Osteoblast (primary cell): ENCODE measurements around the gene RASGRP2. TPM values are rescaled to one million over a fixed set of nuclear protein-coding genes. Genes with fewer than 3 reads are reported as not detected.

Source experiments
- DNase-seq: peaks from one replicate; pipeline ENCODE4 v3.0.0; 2011; ENCODE audit warnings: low spot score, mixed read lengths; ENCODE audit not compliant: insufficient read length; ENCODE audit errors: missing footprints
- H2AFZ ChIP-seq: 2 replicates; pipeline ENCODE4 v1.6.0; 2011; ENCODE audit warnings: mild to moderate bottlenecking, low read length
- H3K27ac ChIP-seq: 2 replicates; pipeline ENCODE4 v1.5.1; 2011; ENCODE audit warnings: mild to moderate bottlenecking, low read depth, low read length, moderate library complexity
- H3K27me3 ChIP-seq: 2 replicates; pipeline ENCODE4 v1.6.0; 2012; ENCODE audit warnings: mild to moderate bottlenecking, control low read depth, inconsistent platforms, low read length, moderate library complexity; ENCODE audit not compliant: insufficient read depth
- H3K36me3 ChIP-seq: 2 replicates; pipeline ENCODE4 v1.5.1; 2011; ENCODE audit warnings: mild to moderate bottlenecking, low read length, control low read depth, moderate library complexity; ENCODE audit not compliant: insufficient read depth
- H3K4me1 ChIP-seq: 2 replicates; pipeline ENCODE4 v1.5.1; 2011; ENCODE audit warnings: mild to moderate bottlenecking, low read length, control low read depth, moderate library complexity; ENCODE audit not compliant: insufficient read depth
- H3K4me2 ChIP-seq: 2 replicates; pipeline ENCODE4 v1.6.0; 2011; ENCODE audit warnings: mild to moderate bottlenecking, low read length; ENCODE audit not compliant: insufficient read depth
- H3K4me3 ChIP-seq: fragments of 200-600 bp; sonication (generic); 3 replicates; pipeline ENCODE4 v1.5.1; 2012; ENCODE audit warnings: mild to moderate bottlenecking, low read length, inconsistent platforms; ENCODE audit not compliant: insufficient read depth
- H3K79me2 ChIP-seq: 2 replicates; pipeline ENCODE4 v1.6.0; 2012; ENCODE audit warnings: mild to moderate bottlenecking, low read length, control low read depth, inconsistent platforms; ENCODE audit not compliant: insufficient read depth
- H3K9me3 ChIP-seq: 2 replicates; pipeline ENCODE4 v1.5.1; 2011; ENCODE audit warnings: low read depth, low read length, control low read depth
- H4K20me1 ChIP-seq: 2 replicates; pipeline ENCODE4 v1.6.0; 2012; ENCODE audit warnings: mild to moderate bottlenecking, low read length, control low read depth; ENCODE audit not compliant: insufficient read depth
- CTCF ChIP-seq: IDR thresholded peaks from 2 replicates; pipeline ENCODE4 v1.5.1; 2011; ENCODE audit warnings: mild to moderate bottlenecking, low read depth, low read length, moderate library complexity; ENCODE audit errors: extremely low read depth
- total RNA-seq: library from RNA; depleted of rRNA; stranded (reverse); fragments of >200 nt; gene quantifications from 2 replicates; pipeline ENCODE4 v1.2.3, GENCODE V29; 2012

RASGRP2 gene
- total RNA-seq, 1 donor, result not detected

DNA sequence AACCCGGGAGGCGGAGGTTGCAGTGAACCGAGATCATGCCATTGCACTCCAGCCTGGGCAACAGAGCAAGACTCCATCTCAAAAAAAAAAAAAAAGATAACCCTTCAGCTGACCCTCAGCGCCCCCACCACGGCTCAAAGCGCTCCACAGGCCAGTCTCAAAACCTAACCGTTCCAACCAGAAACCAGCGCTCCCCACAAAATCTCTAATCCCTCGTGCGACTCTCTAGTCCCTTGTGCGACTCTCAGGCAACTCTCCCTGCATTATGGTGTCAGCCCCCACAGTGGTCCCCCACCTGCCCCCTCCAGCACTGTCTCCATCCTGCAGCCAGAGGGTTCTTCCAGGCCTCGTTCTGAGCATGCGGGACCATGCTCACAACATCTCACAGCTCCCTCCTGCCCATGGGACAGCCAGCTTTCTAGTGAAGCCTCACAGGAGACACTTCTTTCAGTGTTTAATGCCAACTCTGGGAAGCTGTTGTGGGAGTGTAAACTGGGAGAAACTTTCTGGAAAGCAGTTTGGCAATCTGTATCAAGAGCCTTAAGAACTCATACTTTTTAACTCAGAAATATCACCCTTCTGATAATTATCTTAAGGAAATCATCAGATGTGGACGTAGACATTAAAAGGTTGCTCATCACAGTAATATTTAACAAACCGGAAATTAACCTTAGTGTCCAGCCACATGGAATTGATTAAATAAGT is 4.2 kb upstream of the RASGRP2 start:
- Histone ChIP-seq H2AFZ (no peak overlapping the region), H4K20me1 (no peaks in the 10 kb centered on the region), H3K79me2 (no peaks in the 10 kb centered on the region), H3K27ac (no peak overlapping the region), H3K4me2 (no peak overlapping the region), H3K27me3 (peaks cover 28% of the 10 kb centered on the region), H3K9me3 (no peaks in the 10 kb centered on the region), H3K4me3 (no peak overlapping the region), H3K4me1 (peaks cover 3% of the 10 kb centered on the region), H3K36me3 (no peaks in the 10 kb centered on the region)
- peak; percentile 91 for DNase-seq
- TF ChIP-seq CTCF, result no peak

GRCh38 chr11:64746486-64746885 is 2.5 kb upstream of the RASGRP2 start:
- TF ChIP-seq CTCF, result no peak
- Histone ChIP-seq H4K20me1 (no peaks in the 10 kb centered on the region), H2AFZ (no peak overlapping the region), H3K27me3 (peaks cover 43% of the 10 kb centered on the region), H3K79me2 (no peaks in the 10 kb centered on the region), H3K4me2 (no peak overlapping the region), H3K9me3 (no peaks in the 10 kb centered on the region), H3K27ac (no peak overlapping the region), H3K36me3 (no peaks in the 10 kb centered on the region), H3K4me3 (no peak overlapping the region), H3K4me1 (peaks cover 10% of the 10 kb centered on the region)
- peak; percentile 79 for DNase-seq

- no peaks in the 10 kb centered on the region for H3K9me3 ChIP-seq
- H4K20me1 ChIP-seq, result no peaks in the 10 kb centered on the region
- H3K4me1 ChIP-seq, result peaks cover 10% of the 10 kb centered on the region
- H3K36me3 ChIP-seq, result no peaks in the 10 kb centered on the region
- H3K4me2 ChIP-seq, result peak overlapping the region; percentile 68
- no peak for TF ChIP-seq CTCF
- peak overlapping the region; percentile 55 for H3K4me3 ChIP-seq
- no peak overlapping the region for H3K27ac ChIP-seq
- H2AFZ ChIP-seq, result peak overlapping the region; percentile 29
- no peaks in the 10 kb centered on the region for H3K79me2 ChIP-seq
- H3K27me3 ChIP-seq, result peaks cover 50% of the 10 kb centered on the region
- DNase-seq, result peak; percentile 98
Measured at GRCh38 chr11:64745521-64746328, 1.8 kb upstream of the RASGRP2 start.

DNA sequence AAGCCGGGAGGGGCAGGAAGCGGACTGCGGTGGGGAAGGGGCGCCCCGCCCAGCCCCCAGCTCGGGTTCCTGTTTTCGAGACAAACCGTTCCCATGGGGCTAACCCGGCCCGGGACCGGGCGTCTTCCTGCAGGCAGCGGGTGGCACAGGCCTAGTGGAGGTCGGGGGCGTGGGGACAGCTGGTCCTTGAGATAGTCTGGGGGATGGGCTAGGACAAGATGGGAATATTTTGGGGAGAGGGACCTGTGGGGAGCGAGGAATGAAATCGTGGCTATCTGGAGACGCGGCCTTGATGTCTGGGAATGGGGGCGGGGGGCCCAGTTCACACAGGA is 1.2 kb upstream of the RASGRP2 start:
- no peaks in the 10 kb centered on the region for H3K9me3 ChIP-seq
- H3K27me3 ChIP-seq, result peaks cover 56% of the 10 kb centered on the region
- no peaks in the 10 kb centered on the region for H3K36me3 ChIP-seq
- H4K20me1 ChIP-seq, result no peaks in the 10 kb centered on the region
- DNase-seq, result peak; percentile 83
- H3K27ac ChIP-seq, result no peak overlapping the region
- peak overlapping the region; percentile 68 for H3K4me2 ChIP-seq
- H2AFZ ChIP-seq, result no peak overlapping the region
- H3K79me2 ChIP-seq, result no peaks in the 10 kb centered on the region
- TF ChIP-seq CTCF, result no peak
- H3K4me1 ChIP-seq, result peaks cover 10% of the 10 kb centered on the region
- peak overlapping the region; percentile 16 for H3K4me3 ChIP-seq
